Central memory CD8-positive, alpha-beta T cell (primary cell): ENCODE results near the gene SLC35G4.
A peak's percentile ranks its signal among the peaks of the same experiment; 100 is the strongest.
"Not testable (repeated sequence)": the region's sequence is repeated elsewhere in the genome, so short reads cannot be mapped to it uniquely, and the experiment has no call there.

Experiments
- ATAC-seq: fragments of 150-1000 bp; cut with Tn5 transposase; replicated peaks from 2 replicates; pipeline ENCODE4 v1.10.0; 2022; ENCODE audit warnings: mild to moderate bottlenecking, moderate FRiP score, moderate number of reproducible peaks; ENCODE audit not compliant: poor library complexity, severe bottlenecking; ENCODE audit errors: extremely low read depth
- DNase-seq, 2 donors: peaks; one replicate each; pipeline ENCODE4 v3.0.0; 2021; ENCODE audit warnings: low spot score in 2 of 2
- H3K27ac Mint-ChIP-seq: one replicate; pipeline ENCODE4 v1.8.0; 2022; ENCODE audit warnings: low read depth, mild to moderate bottlenecking, moderate library complexity, mixed read lengths
- H3K27me3 Mint-ChIP-seq: one replicate; pipeline ENCODE4 v1.8.0; 2022; ENCODE audit warnings: mixed read lengths
- H3K36me3 Mint-ChIP-seq: one replicate; pipeline ENCODE4 v1.8.0; 2022; ENCODE audit warnings: mild to moderate bottlenecking, moderate library complexity, mixed read lengths; ENCODE audit not compliant: insufficient read depth
- H3K4me1 Mint-ChIP-seq: one replicate; pipeline ENCODE4 v1.8.0; 2022; ENCODE audit warnings: mixed read lengths
- H3K4me3 Mint-ChIP-seq: one replicate; pipeline ENCODE4 v1.8.0; 2022; ENCODE audit warnings: mild to moderate bottlenecking, moderate library complexity, mixed read lengths
- H3K9me3 Mint-ChIP-seq: one replicate; pipeline ENCODE4 v1.8.0; 2022; ENCODE audit warnings: mixed read lengths

Gene SLC35G4

DNA sequence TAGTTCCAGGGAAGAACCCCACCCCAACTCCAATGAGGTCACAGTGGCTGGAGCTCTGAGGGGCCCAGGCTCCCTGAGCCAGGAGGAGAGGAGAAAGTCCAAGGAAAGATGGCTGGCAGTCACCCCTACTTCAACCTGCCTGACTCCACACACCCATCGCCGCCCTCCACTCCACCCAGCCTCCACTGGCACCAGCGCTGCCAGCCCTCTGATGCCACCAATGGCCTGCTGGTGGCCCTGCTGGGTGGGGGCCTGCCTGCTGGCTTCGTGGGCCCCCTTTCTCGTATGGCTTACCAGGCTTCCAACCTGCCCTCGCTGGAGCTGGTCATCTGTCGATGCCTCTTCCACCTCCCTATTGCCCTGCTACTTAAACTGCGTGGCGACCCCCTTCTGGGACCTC lies at the start of gene SLC35G4:
Gene SLC35G4 (plus strand): TSS at position 109 of the 400 bp plus-strand sequence. CDS start 0 bp downstream, at position 109.
- H3K9me3 Mint-ChIP-seq, ATAC-seq, H3K27me3 Mint-ChIP-seq, H3K4me3 Mint-ChIP-seq, H3K36me3 Mint-ChIP-seq, H3K4me1 Mint-ChIP-seq, DNase-seq, H3K27ac Mint-ChIP-seq: not testable (repeated sequence)

- Mint-ChIP-seq H3K27ac (no peak overlapping the region), H3K36me3 (peaks cover 2% of the 10 kb centered on the region), H3K4me1 (no peaks in the 10 kb centered on the region), H3K4me3 (no peak overlapping the region), H3K9me3 (no peaks in the 10 kb centered on the region), H3K27me3 (peaks cover 9% of the 10 kb centered on the region)
- DNase-seq, result no peak
- ATAC-seq, result no peak
Observed at GRCh38 chr18:11561293-11561692, 48.1 kb upstream of the SLC35G4 start.

DNA sequence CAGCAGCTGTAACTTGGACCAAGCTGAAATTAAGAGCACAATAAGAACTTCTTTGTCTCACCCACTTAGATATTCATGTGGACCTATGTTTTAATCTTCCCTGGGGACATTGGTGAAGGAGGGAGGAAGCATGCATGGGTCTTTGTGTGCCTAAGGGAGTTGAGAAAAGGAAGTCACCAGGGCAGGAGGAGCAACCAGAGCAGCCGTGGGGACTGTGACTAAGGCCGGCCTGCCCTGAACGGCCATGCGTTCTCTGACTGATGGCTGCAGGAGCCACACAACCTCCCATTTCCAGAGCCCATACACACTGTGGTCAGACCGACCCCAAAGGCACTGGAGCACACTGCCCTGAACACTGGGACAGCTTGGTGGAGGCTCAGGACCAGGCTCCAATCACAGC lies 43.7 kb upstream of the SLC35G4 start:
- Mint-ChIP-seq H3K27me3 (peaks cover 31% of the 10 kb centered on the region), H3K27ac (no peak overlapping the region), H3K9me3 (no peaks in the 10 kb centered on the region), H3K36me3 (peaks cover 5% of the 10 kb centered on the region), H3K4me1 (no peaks in the 10 kb centered on the region), H3K4me3 (no peak overlapping the region)
- DNase-seq (no peak), ATAC-seq (no peak)

DNA sequence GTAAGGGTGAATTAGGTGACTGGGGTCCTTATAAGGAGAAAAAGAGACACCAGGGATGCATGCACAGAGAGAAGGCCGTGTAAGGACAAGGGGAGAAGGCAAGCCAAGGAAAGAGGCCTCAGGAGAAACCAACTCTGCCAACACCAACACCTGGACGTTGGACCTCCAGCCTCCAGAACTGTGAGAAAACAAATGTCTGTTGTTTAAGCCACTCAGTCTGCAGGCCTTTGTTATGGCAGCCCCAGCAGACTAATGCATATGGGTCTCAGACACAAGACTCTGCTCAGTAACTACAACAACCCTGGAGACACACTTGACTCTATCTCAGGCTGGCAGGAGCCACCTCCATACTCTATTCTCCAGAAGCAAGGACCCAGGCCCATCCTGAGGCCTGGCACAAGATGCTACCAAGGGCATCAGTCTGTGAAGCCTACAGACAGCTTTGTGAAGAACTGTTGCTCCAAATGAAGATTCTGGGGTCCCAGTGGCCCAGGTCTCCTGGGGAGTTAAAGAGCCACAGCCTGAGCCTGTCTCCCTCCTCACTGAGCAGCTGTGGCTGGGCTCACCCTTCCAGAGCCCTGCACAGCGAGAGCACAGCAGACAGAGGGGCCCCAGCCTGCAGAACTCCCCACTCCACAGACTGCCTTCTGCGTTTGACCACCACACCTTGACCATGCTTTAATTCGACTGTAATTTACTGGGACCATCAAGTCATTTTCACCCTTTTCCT lies 43.0 kb upstream of the SLC35G4 start:
- H3K27ac Mint-ChIP-seq, result no peak overlapping the region
- peaks cover 5% of the 10 kb centered on the region for H3K4me1 Mint-ChIP-seq
- peaks cover 38% of the 10 kb centered on the region for H3K27me3 Mint-ChIP-seq
- H3K4me3 Mint-ChIP-seq, result no peak overlapping the region
- H3K9me3 Mint-ChIP-seq, result no peaks in the 10 kb centered on the region
- ATAC-seq (no peak), DNase-seq (no peak)
- H3K36me3 Mint-ChIP-seq, result peaks cover 5% of the 10 kb centered on the region

DNA sequence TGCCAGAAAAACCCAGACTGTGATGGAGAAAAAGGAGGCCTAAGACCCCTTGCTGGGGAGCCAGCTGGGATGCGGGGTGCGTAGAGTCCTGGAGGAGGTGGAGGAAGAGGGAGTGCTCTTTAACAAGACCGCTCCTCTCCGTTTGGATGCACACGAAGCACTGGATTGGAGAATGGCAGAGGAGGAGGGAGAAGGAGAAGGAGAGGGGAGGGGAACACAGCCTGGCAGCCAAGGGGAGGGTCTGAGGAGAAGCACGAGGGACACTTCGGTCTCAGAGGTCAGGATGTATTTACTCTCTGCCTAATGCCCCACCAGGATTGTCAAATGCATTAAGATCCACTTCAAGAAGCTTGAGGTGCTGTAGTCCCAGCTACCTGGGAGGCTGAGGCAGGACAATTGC lies 42.0 kb upstream of the SLC35G4 start:
- Mint-ChIP-seq H3K9me3 (no peaks in the 10 kb centered on the region), H3K36me3 (peaks cover 5% of the 10 kb centered on the region), H3K4me1 (peaks cover 5% of the 10 kb centered on the region), H3K27ac (no peak overlapping the region), H3K4me3 (no peak overlapping the region), H3K27me3 (peaks cover 40% of the 10 kb centered on the region)
- ATAC-seq (no peak), DNase-seq (no peak)

DNA sequence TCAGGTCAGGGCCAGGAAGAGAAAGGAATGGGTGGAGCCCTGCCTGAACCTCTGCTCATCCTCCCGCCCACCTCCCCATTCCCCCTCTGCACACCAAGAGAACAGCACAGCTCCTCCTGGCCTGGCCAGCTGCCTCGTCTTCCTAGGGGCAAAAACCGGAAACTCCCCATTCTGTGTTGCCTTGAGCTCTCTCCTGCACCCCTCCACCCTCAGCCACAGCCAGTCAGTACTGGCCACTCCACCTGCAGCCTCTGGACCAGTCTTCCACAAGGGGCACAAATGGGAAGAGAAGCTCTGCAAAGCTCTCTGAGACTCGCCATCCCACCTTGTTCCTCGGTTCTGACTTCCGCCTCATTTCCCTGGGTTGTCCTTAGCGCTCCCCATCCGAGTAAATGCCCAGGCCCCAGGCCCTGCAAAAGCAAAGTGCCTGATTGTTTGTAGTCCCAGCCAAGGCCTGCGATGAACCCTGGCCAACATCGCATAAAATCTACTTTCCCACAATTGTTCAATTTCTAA lies 39.3 kb upstream of the SLC35G4 start:
- peaks cover 5% of the 10 kb centered on the region for H3K36me3 Mint-ChIP-seq
- H3K27me3 Mint-ChIP-seq, result peaks cover 49% of the 10 kb centered on the region
- H3K4me1 Mint-ChIP-seq, result peaks cover 5% of the 10 kb centered on the region
- no peak for DNase-seq
- H3K4me3 Mint-ChIP-seq, result no peak overlapping the region
- no peak overlapping the region for H3K27ac Mint-ChIP-seq
- ATAC-seq, result no peak
- H3K9me3 Mint-ChIP-seq, result no peaks in the 10 kb centered on the region

DNA sequence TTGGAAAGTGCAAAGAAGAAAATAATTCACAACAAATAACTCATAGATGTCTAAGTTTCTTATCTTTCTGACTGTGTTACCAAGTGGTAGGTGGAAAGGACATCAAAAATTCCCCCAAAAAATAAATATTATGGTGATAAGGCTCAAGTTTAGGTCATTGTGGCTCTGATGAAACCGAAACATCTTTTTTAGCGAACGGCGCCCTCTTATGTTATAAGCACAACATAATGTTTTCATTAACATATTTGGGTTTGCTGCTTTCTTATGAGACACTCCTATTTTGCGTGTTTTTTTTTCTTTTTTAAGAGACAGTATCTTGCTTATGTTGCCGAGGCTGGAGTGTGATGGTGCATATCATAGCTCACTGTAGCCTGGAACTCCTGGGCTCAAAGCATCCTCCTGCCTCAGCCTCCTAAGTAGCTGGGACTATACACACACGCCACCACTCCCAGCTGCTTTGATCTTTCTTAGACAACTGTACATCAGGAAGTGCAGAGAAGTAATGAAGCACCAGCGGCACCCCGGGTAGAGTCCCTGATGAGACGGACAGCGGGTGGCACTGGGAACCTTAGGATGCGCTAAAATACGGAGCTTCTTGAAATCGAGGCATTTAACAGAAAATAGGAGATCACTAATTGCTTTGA lies 38.5 kb upstream of the SLC35G4 start:
- DNase-seq (no peak), ATAC-seq (no peak)
- Mint-ChIP-seq H3K4me3 (no peak overlapping the region), H3K27ac (peak overlapping the region; percentile 61), H3K27me3 (peaks cover 49% of the 10 kb centered on the region), H3K9me3 (no peaks in the 10 kb centered on the region), H3K4me1 (peaks cover 5% of the 10 kb centered on the region), H3K36me3 (peaks cover 5% of the 10 kb centered on the region)

GRCh38 chr18:11572201-11572600 lies 37.2 kb upstream of the SLC35G4 start:
- H3K27ac Mint-ChIP-seq, result no peak overlapping the region
- H3K4me3 Mint-ChIP-seq, result no peak overlapping the region
- H3K4me1 Mint-ChIP-seq, result peaks cover 6% of the 10 kb centered on the region
- peaks cover 39% of the 10 kb centered on the region for H3K27me3 Mint-ChIP-seq
- ATAC-seq, result no peak
- no peaks in the 10 kb centered on the region for H3K9me3 Mint-ChIP-seq
- H3K36me3 Mint-ChIP-seq, result peaks cover 5% of the 10 kb centered on the region
- DNase-seq, result no peak

DNA sequence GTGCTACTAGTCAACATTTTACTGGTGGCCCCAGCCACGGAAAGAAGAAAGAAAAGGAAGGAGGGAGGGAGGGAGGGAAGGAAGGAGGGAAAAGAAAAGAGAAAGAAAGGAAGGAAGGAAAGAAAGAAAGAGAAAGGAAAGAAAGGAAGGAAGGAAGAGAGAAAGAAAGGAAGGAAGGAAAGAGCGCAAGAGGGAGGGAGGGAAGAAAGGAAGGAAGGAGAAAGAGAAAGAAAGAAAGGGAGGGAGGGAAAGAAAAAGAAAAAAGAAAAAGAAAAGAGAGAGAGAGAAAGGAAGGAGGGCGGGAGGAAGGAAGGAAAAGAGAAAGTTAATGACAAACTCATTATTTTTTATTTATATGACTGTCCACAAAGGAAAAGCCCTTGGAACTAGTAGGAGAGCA lies 34.9 kb upstream of the SLC35G4 start:
- Mint-ChIP-seq H3K27ac (no peak overlapping the region), H3K4me3 (no peak overlapping the region), H3K27me3 (peaks cover 18% of the 10 kb centered on the region), H3K36me3 (peaks cover 2% of the 10 kb centered on the region), H3K4me1 (peaks cover 16% of the 10 kb centered on the region), H3K9me3 (no peaks in the 10 kb centered on the region)
- ATAC-seq, result no peak
- no peak for DNase-seq

- DNase-seq (no peak), ATAC-seq (no peak)
- Mint-ChIP-seq H3K4me1 (peaks cover 14% of the 10 kb centered on the region), H3K27ac (no peak overlapping the region), H3K27me3 (peaks cover 8% of the 10 kb centered on the region), H3K4me3 (no peak overlapping the region), H3K9me3 (no peaks in the 10 kb centered on the region), H3K36me3 (no peaks in the 10 kb centered on the region)
Observed at GRCh38 chr18:11577271-11578112, 31.9 kb upstream of the SLC35G4 start.

GRCh38 chr18:11578799-11579198 lies 30.6 kb upstream of the SLC35G4 start:
- no peak overlapping the region for H3K27ac Mint-ChIP-seq
- no peaks in the 10 kb centered on the region for H3K9me3 Mint-ChIP-seq
- H3K27me3 Mint-ChIP-seq, result no peaks in the 10 kb centered on the region
- no peaks in the 10 kb centered on the region for H3K36me3 Mint-ChIP-seq
- DNase-seq (no peak), ATAC-seq (no peak)
- no peak overlapping the region for H3K4me3 Mint-ChIP-seq
- H3K4me1 Mint-ChIP-seq, result peaks cover 14% of the 10 kb centered on the region

DNA sequence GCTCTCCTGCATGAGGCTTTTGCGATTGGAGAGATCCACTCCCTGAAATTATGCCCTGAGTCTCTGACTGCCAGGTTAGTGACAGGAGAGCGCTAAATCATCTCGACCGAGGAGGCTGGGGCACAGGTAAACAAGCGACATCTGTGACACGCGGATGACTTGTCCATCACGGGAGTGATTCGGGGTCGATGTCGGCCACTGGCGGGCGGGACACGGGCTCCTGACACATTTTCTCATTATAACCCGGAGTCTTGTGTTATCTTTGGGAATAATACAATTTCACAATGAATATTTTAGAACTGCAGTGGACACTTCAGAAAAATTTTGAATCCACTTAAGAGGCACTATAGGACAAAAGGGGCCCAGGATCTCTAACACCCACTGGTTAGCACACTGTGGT lies 29.5 kb upstream of the SLC35G4 start:
- Mint-ChIP-seq H3K4me1 (peaks cover 14% of the 10 kb centered on the region), H3K27ac (no peak overlapping the region), H3K36me3 (no peaks in the 10 kb centered on the region), H3K4me3 (no peak overlapping the region), H3K27me3 (no peaks in the 10 kb centered on the region), H3K9me3 (no peaks in the 10 kb centered on the region)
- DNase-seq (no peak), ATAC-seq (no peak)
